MM.1S (cell line): ENCODE measurements around the gene C17orf67.

Source experiments
- DNase-seq: peaks from one replicate; pipeline ENCODE4 v3.0.0-alpha.2; 2015
- H2AFZ ChIP-seq: fragments of 300-600 bp; sonication (generic); 2 replicates; pipeline ENCODE4 v1.6.0; 2016; ENCODE audit warnings: antibody characterized with exemption, low read length
- H3F3A ChIP-seq: fragments of 300-600 bp; sonication (generic); 2 replicates; pipeline ENCODE4 v1.6.1; 2016; ENCODE audit warnings: mild to moderate bottlenecking, antibody characterized with exemption, low read length, moderate library complexity, mixed read lengths; ENCODE audit not compliant: insufficient read depth
- H3K27ac ChIP-seq: fragments of 300-600 bp; sonication (generic); 2 replicates; pipeline ENCODE4 v1.5.1; 2016; ENCODE audit warnings: mild to moderate bottlenecking, low read length
- H3K27me3 ChIP-seq: fragments of 300-600 bp; sonication (generic); replicated peaks from 2 replicates; pipeline ENCODE4 v1.6.0; 2016; ENCODE audit warnings: low read length; ENCODE audit not compliant: insufficient read depth
- H3K36me3 ChIP-seq: fragments of 300-600 bp; sonication (generic); replicated peaks from 2 replicates; pipeline ENCODE4 v1.6.1; 2016; ENCODE audit warnings: mild to moderate bottlenecking, low read length, mixed read lengths; ENCODE audit not compliant: insufficient read depth
- H3K4me1 ChIP-seq: fragments of 300-600 bp; sonication (generic); 2 replicates; pipeline ENCODE4 v1.6.1; 2016; ENCODE audit warnings: low read length, mixed read lengths
- H3K4me2 ChIP-seq: fragments of 300-600 bp; sonication (generic); 2 replicates; pipeline ENCODE4 v1.6.0; 2016; ENCODE audit warnings: low read depth, low read length
- H3K4me3 ChIP-seq: fragments of 300-600 bp; sonication (generic); 2 replicates; pipeline ENCODE4 v1.5.1; 2016; ENCODE audit warnings: low read length, mixed read lengths
- H3K79me2 ChIP-seq: fragments of 300-600 bp; sonication (generic); 2 replicates; pipeline ENCODE4 v1.6.1; 2016; ENCODE audit warnings: mixed run types, low read length, mixed read lengths
- H3K9ac ChIP-seq: fragments of 300-600 bp; sonication (generic); 2 replicates; pipeline ENCODE4 v1.6.1; 2016; ENCODE audit warnings: low read length, mixed read lengths
- H3K9me2 ChIP-seq: fragments of 300-600 bp; sonication (generic); replicated peaks from 2 replicates; pipeline ENCODE4 v1.6.1; 2016; ENCODE audit warnings: mild to moderate bottlenecking, low read length, mixed read lengths; ENCODE audit not compliant: insufficient read depth
- H3K9me3 ChIP-seq: fragments of 300-600 bp; sonication (generic); replicated peaks from 2 replicates; pipeline ENCODE4 v1.6.1; 2016; ENCODE audit warnings: mild to moderate bottlenecking, low read length, mixed read lengths; ENCODE audit not compliant: insufficient read depth
- H4K20me1 ChIP-seq: fragments of 300-600 bp; sonication (generic); 2 replicates; pipeline ENCODE4 v1.6.1; 2016; ENCODE audit warnings: mild to moderate bottlenecking, low read length, moderate library complexity, mixed read lengths; ENCODE audit not compliant: insufficient read depth
- EZH2 ChIP-seq: fragments of 300-600 bp; sonication (generic); optimal IDR thresholded peaks from 2 replicates; pipeline ENCODE3; 2017; ENCODE audit warnings: low read depth, mild to moderate bottlenecking, antibody characterized with exemption, low read length, mixed read lengths
- EZH2phosphoT487 ChIP-seq: fragments of 300-600 bp; sonication (generic); IDR thresholded peaks from 2 replicates; pipeline ENCODE4 v1.6.1; 2018; ENCODE audit warnings: antibody characterized with exemption, low read length
- TF ChIP-seq, protein P1 (sequence below): fragments of 300-600 bp; sonication (generic); IDR thresholded peaks from 2 replicates; pipeline ENCODE4 v1.5.1; 2016; ENCODE audit warnings: antibody characterized with exemption, low read length, mixed read lengths

C17orf67 gene

DNA sequence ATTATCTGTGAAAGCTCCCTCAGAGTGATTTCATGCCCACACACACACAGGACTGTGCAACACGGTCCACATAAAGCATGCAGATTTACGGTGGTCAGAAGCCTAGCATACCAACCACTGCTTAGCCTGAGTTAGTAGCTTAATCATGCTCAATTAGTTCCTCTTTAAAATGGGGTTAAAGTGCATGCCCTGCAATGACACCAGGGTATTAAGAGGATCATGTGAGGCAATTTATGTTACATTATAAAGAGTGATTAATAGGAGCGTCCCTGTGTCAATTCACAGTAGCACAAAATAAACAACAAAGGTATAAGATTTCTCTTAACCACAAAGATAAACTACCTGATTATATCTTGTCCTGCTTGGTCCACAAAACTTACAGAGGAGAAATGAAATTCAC is 39.8 kb downstream of the C17orf67 start:
- H3K27ac ChIP-seq: no peak overlapping the region
- no peak for DNase-seq

DNA sequence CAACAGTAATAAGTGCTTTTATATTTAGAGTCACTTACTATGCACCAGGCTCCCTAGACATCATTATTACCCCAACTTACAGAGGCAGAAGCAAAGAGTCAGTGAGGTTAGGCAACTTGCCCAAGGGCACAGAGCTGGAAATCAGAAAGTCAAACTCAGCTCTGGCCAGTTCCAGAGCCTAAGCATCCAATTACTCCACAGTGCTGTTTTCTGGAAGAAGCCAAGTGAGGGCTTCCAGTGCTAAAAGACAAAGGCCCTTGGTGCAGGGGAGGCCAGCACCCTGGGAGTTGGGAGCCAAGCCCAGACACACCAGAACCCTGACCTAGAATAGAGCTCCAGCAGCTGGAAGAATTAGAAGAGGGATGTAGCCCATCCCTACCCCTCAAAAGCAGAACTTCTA is 40.2 kb downstream of the C17orf67 start:
- Histone ChIP-seq H3K9me3 (no peaks in the 10 kb centered on the region), H3K4me2 (no peak overlapping the region), H4K20me1 (no peaks in the 10 kb centered on the region), H3K4me1 (no peaks in the 10 kb centered on the region), H3K27ac (no peak overlapping the region), H3F3A (no peaks in the 10 kb centered on the region), H3K9ac (no peak overlapping the region), H3K79me2 (no peaks in the 10 kb centered on the region), H2AFZ (no peak overlapping the region), H3K27me3 (no peaks in the 10 kb centered on the region), H3K36me3 (no peaks in the 10 kb centered on the region), H3K4me3 (no peak overlapping the region), H3K9me2 (no peaks in the 10 kb centered on the region)
- TF ChIP-seq EZH2 (no peak), EZH2phosphoT487 (no peak)
- TF ChIP-seq, protein P1, sequence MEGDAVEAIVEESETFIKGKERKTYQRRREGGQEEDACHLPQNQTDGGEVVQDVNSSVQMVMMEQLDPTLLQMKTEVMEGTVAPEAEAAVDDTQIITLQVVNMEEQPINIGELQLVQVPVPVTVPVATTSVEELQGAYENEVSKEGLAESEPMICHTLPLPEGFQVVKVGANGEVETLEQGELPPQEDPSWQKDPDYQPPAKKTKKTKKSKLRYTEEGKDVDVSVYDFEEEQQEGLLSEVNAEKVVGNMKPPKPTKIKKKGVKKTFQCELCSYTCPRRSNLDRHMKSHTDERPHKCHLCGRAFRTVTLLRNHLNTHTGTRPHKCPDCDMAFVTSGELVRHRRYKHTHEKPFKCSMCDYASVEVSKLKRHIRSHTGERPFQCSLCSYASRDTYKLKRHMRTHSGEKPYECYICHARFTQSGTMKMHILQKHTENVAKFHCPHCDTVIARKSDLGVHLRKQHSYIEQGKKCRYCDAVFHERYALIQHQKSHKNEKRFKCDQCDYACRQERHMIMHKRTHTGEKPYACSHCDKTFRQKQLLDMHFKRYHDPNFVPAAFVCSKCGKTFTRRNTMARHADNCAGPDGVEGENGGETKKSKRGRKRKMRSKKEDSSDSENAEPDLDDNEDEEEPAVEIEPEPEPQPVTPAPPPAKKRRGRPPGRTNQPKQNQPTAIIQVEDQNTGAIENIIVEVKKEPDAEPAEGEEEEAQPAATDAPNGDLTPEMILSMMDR: no peak
- no peak for DNase-seq

More for the DNA sequence above, 39.8 kb downstream of the C17orf67 start:
- H3F3A ChIP-seq: no peaks in the 10 kb centered on the region
- no peaks in the 10 kb centered on the region for H3K4me1 ChIP-seq
- TF ChIP-seq EZH2: no peak
- TF ChIP-seq, protein P1: no peak
- TF ChIP-seq EZH2phosphoT487: no peak
- no peak overlapping the region for H3K4me3 ChIP-seq
- no peak overlapping the region for H3K9ac ChIP-seq
- H3K9me2 ChIP-seq: no peaks in the 10 kb centered on the region
- no peaks in the 10 kb centered on the region for H3K36me3 ChIP-seq
- no peak overlapping the region for H2AFZ ChIP-seq
- no peaks in the 10 kb centered on the region for H3K27me3 ChIP-seq
- no peaks in the 10 kb centered on the region for H3K79me2 ChIP-seq
- H3K9me3 ChIP-seq: no peaks in the 10 kb centered on the region
- H3K4me2 ChIP-seq: no peak overlapping the region
- no peaks in the 10 kb centered on the region for H4K20me1 ChIP-seq

DNA sequence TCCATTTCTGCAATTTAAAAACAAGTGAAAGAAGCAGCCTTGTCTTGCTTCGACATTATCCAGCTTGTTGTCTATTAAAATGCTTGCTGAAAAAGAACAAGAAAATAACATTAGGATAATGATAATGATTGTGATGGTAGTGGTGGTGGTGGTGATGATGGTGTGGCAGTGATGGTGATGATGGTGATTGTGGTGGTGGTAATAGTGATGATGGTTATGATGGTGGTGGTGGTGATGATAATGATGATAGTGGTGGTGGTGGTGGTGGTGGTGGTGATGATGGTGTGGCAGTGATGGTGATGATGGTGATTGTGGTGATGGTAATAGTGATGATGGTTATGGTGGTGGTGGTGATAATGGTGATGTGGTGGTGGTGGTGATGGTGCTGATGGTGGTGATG is 41.5 kb downstream of the C17orf67 start:
- H3K27me3 ChIP-seq: no peaks in the 10 kb centered on the region
- TF ChIP-seq EZH2phosphoT487 (no peak), EZH2 (no peak)
- TF ChIP-seq, protein P1: no peak
- H3K9me3 ChIP-seq: no peaks in the 10 kb centered on the region
- H3F3A ChIP-seq: 0 out of 2 replicates have a peak, but pooled peaks cover 4% of the 10 kb centered on the region
- DNase-seq: no peak
- no peak overlapping the region for H3K27ac ChIP-seq
- no peak overlapping the region for H3K9ac ChIP-seq
- no peaks in the 10 kb centered on the region for H3K36me3 ChIP-seq
- no peak overlapping the region for H2AFZ ChIP-seq
- H3K4me1 ChIP-seq: peaks cover 8% of the 10 kb centered on the region
- H3K9me2 ChIP-seq: no peaks in the 10 kb centered on the region
- no peaks in the 10 kb centered on the region for H3K79me2 ChIP-seq
- no peaks in the 10 kb centered on the region for H4K20me1 ChIP-seq
- H3K4me3 ChIP-seq: no peak overlapping the region
- H3K4me2 ChIP-seq: no peak overlapping the region
